NCI-H2171 treated with DMSO at 0.1 percent for 48 hours (cell line): ENCODE results near the gene LMTK2.
A peak's percentile ranks its signal among the peaks of the same experiment; 100 is the strongest.

ENCODE experiments used
- DNase-seq: peaks from one replicate; lab custom pipeline; 2025; lab: John Stamatoyannopoulos, UW

LMTK2 gene

GRCh38 chr7:98106647-98107312, at the start of gene LMTK2:
Gene LMTK2, plus strand, starts transcription at chr7:98106862. Its CDS starts 316 bp downstream, at chr7:98107178.
- DNase-seq: peak; percentile 82

- no peak for DNase-seq
These were observed 49.5 kb upstream of the LMTK2 start for GRCh38 chr7:98057157-98057556.

- no peak for DNase-seq
These were observed 48.5 kb upstream of the LMTK2 start for GRCh38 chr7:98058186-98058585.

GRCh38 chr7:98064233-98064632, 42.4 kb upstream of the LMTK2 start:
- no peak for DNase-seq

GRCh38 chr7:98066208-98066607, 40.5 kb upstream of the LMTK2 start:
- DNase-seq: no peak

- no peak for DNase-seq
These were observed 39.6 kb upstream of the LMTK2 start for GRCh38 chr7:98066934-98067507.

GRCh38 chr7:98073047-98073446, 33.6 kb upstream of the LMTK2 start:
- no peak for DNase-seq

- peak; percentile 67 for DNase-seq
These were observed 30.9 kb upstream of the LMTK2 start for GRCh38 chr7:98075801-98076200.

- DNase-seq: no peak
These were observed 28.9 kb upstream of the LMTK2 start for GRCh38 chr7:98077762-98078161.

GRCh38 chr7:98078197-98078870, 28.3 kb upstream of the LMTK2 start:
- DNase-seq: peak; percentile 4

GRCh38 chr7:98079891-98080648, 26.6 kb upstream of the LMTK2 start:
- DNase-seq: peak; percentile 72

- DNase-seq: no peak
These were observed 25.3 kb upstream of the LMTK2 start for GRCh38 chr7:98081319-98081718.

- DNase-seq: no peak
These were observed 22.0 kb upstream of the LMTK2 start for GRCh38 chr7:98084631-98085030.

GRCh38 chr7:98085674-98086073, 21.0 kb upstream of the LMTK2 start:
- no peak for DNase-seq

GRCh38 chr7:98086281-98086718, 20.4 kb upstream of the LMTK2 start:
- no peak for DNase-seq

- no peak for DNase-seq
These were observed 18.6 kb upstream of the LMTK2 start for GRCh38 chr7:98088109-98088508.

- no peak for DNase-seq
These were observed 16.5 kb upstream of the LMTK2 start for GRCh38 chr7:98090116-98090515.

GRCh38 chr7:98091061-98091460, 15.6 kb upstream of the LMTK2 start:
- DNase-seq: no peak

- DNase-seq: no peak
These were observed 15.1 kb upstream of the LMTK2 start for GRCh38 chr7:98091523-98091922.

GRCh38 chr7:98097042-98097645, 9.5 kb upstream of the LMTK2 start:
- DNase-seq: no peak

GRCh38 chr7:98100088-98100487, 6.6 kb upstream of the LMTK2 start:
- DNase-seq: no peak

GRCh38 chr7:98102170-98102569, 4.5 kb upstream of the LMTK2 start:
- no peak for DNase-seq
